Measurements from ENCODE around the gene SCP2.

Gene SCP2

DNA sequence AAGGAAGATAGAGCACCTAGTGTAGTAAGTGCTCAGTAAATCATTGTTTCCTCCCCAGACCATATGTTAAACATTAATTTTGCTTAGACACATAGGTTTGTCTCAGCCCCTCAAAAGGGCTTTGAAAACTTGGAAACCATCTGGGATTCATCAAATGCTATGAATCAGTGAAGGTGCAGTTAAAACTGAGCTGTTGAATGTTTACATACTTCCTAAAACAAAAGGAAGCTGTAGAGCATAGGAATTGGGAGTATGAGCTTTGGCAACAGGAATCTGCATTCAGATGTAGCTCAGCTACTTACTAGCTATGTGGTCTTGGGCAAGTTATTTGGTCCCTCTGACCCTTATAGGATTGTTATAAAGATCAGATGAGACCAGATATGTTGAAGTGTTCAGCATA is 116.2 kb downstream of the SCP2 start:
- no peak for DNase-seq (ENCODE audit: low read depth in 2 of 2)

GRCh38 chr1:53044926-53045325 is 117.8 kb downstream of the SCP2 start:
- DNase-seq (ENCODE audit: low read depth in 2 of 2), result no peak

DNA sequence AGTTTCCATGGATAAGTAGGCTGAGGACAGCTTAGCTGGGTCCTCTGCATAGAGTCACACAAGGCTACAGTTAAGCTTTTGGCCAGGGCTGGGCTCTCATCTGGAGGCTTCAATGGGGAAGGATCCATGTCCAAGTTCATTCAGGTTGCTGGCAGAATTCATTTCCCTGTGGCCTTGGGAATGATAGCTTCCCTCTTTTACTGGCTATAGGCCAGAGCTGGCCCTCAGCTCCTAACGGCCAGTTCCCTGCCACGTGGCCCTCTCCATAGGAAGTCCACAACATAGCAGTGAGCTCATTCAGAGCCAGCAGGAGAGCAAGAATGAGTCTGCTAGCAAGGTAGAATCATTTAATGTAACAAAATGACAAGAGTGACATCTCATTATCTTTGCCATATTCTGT is 119.9 kb downstream of the SCP2 start:
- DNase-seq (ENCODE audit: low read depth in 2 of 2), result no peak

- DNase-seq (ENCODE audit: low read depth in 2 of 2), result no peak
Measured at GRCh38 chr1:53047737-53048736, 121.0 kb downstream of the SCP2 start.

GRCh38 chr1:53048960-53049573 is 122.0 kb downstream of the SCP2 start:
- DNase-seq (ENCODE audit: low read depth in 2 of 2), result no peak

- DNase-seq (ENCODE audit: low read depth in 2 of 2), result no peak
Measured at GRCh38 chr1:53049574-53049967, 122.5 kb downstream of the SCP2 start.

DNA sequence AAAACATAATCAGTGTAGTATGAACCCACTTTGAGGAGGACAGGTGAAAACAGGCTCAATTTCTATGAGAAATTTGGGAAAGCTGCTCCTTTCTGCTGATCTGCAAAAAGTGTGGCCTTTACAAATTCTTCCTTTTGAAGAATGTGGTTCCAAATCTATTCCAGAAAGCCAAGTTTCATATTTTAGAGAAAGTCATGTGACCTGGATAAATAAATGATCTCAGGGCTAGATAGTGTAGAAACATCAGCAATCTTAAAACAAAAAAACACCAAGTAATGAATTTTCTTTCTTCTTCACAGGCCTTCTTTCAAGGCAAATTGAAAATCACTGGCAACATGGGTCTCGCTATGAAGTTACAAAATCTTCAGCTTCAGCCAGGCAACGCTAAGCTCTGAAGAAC is 123.2 kb downstream of the SCP2 start:
- no peak for DNase-seq (ENCODE audit: low read depth in 2 of 2)

GRCh38 chr1:53051676-53052075 is 124.6 kb downstream of the SCP2 start:
- DNase-seq (ENCODE audit: low read depth in 2 of 2), result no peak

DNA sequence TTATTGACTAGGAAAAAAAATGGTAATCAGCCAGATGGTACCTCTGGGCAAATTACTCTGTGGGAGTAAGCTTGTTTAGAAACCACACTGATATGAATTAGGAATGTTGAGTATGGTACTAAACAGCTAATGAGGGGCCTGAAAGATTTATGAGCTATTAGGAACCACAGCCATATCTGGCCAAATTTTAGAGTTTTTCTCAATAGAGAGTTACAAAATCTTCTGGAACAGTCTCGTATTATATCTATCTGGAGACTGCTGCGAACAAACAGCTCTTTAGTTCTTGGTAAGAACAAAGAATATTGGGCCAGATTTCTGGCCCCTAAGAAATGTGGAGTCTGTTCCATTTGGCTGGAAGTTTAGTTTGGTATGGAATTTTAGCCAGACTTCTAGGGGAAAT is 130.1 kb downstream of the SCP2 start:
- DNase-seq (ENCODE audit: low read depth in 2 of 2), result no peak

DNA sequence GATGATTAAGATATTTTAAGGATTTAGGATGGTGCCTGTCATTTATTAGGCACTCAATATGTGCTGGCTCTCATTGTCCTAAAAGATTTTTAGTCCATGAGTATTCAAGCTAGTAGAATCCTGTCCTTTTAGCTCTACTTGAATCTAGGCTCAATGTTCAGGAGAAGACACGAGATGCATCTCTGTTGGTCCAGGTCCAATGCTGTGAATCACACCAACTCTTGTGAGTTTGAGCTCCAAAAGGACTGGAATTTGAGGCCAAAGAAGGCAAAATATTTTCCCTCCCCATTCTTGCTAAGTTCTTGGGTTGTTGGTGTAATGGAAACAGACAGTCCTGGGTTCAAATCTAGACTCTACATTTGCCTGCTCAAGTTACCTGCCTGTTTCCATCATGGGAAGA is 133.5 kb downstream of the SCP2 start:
- no peak for DNase-seq (ENCODE audit: low read depth in 2 of 2)

DNA sequence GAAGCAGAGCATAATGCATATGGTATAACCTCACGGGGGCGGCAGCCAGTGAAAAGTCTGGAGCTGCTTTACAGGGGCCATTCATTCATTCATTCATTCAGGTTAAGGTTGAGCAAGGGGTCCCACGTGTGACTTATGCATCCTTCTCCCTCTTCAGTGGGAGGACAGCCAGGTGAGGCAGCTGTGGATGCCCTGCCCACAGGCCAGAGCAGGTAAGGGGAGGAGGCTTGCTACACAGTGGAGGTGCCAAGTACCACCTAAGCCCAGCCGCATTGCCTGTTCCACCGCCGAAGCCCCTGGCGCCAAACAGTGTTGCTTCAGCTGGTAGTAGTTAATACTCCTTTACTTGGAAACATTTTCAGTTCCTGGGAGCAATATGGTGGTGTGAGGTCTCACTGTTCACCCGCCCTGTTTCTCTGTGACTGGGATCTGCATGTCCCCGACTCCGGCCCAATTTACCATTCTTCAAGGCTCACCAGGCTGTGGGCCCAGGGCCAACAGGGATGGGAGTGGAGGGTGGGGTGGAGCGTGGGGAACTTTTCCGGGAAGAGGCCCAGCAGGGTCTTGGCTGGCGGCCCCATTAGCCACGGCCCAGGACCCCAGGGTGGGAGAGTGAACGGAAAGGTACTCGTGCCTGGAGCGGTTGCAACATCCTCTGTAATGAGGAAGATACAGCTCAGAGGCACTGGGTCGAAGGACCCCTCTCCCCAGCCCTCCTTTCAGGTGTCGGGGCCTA is 134.2 kb downstream of the SCP2 start:
- no peak for DNase-seq (ENCODE audit: low read depth in 2 of 2)

DNA sequence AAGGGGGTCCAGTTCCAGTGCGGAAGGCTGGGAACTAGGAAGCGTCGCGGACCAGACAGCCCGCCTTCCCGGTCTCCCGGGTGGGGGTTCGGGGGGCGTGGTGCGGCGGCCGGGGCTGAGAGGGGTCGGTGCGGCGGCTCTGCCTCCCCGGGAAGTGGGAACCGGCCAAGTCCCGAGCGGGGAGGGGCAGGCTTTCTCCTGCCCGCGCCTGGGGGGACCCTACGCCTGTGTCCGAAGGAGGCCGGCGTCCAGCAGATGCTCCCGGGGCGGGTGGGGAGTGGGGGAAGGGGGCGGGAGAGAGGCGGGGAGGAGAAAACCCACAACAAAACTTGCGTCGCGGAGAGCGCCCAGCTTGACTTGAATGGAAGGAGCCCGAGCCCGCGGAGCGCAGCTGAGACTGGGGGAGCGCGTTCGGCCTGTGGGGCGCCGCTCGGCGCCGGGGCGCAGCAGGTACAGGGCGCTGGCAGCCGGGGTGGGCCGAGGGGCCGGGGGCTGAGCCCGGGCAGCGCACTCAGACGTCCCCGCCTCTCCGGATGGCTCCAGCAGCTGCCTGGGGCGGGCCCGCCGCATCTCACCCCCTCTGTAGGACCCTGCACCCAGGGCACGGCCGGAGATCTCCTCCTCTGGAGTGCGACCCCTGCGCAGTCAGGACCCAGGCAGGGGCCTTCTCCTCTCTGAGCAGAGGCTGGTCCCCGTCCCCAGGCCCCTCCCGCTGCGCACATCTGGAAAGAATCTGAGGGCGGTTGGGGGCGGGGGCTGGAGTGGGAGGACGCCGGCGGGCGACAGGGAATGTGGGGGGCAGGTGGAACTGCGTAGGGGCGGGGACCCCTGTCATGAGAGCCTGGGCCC is 135.0 kb downstream of the SCP2 start, which contains the start of gene PODN:
PODN (plus strand) TSS at position 355 of the 849 bp plus-strand sequence. CDS start 7,643 bp downstream, outside the sequence.
- no peak for DNase-seq (ENCODE audit: low read depth in 2 of 2)

GRCh38 chr1:53062708-53063591 is 135.9 kb downstream of the SCP2 start:
- DNase-seq (ENCODE audit: low read depth in 2 of 2), result no peak

DNA sequence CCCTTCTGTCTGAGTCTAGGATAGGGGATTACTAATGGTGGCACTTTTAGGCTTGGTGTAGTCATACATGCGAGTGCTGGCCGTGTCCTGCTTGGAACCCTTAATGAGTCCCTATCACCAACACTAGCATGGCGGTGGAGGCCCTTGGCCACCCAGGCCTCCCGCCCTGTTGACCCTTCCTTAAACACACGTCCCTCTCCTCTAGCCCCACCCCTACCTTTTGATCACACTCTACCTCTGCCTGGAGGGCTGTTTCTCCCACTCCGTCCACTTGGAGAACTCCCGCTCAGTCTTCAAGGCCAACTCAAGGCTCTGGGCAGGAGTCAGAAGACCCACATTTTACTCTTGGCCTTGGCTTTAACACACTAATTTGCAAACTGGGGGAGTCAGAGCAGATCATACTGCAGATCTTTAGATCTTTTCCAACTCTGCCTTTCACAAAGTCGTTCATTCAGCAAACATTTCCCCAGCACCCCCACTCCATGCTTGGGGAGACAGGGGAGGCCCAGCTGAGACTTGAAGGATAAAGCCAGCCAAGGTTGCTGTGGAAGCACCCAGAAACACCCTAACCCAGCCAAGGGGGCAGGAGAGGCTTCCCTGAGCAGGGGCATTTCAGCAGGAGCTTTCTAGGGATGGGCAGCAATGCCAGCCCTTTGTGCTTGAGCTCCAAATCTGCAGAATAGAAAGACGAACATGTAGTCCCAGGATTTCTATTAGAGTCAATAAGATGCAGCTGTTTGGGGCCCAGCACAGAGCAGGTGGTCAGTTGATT is 136.9 kb downstream of the SCP2 start:
- DNase-seq (ENCODE audit: low read depth in 2 of 2), result no peak

- DNase-seq (ENCODE audit: low read depth in 2 of 2), result no peak
Measured at GRCh38 chr1:53065391-53065790, 138.3 kb downstream of the SCP2 start.

DNA sequence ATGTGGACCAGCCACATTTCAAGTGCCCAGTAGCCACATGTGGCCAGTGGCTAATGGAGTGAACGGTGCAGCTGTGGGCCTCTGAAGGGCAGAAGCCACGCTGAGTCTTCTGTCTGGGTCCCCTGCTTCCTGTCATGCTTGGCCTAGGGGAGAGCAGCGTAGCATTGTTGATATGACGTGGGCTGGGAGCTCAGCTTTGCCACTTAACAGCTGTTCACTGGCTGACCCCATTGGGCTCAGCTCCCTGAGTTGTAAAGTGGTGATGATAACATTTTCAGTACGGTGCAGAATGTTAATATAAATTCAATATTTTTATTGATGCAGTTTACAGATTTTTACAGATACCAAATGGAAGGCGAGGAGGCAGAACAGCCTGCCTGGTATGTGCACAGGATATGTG is 139.4 kb downstream of the SCP2 start:
- DNase-seq (ENCODE audit: low read depth in 2 of 2), result no peak

DNA sequence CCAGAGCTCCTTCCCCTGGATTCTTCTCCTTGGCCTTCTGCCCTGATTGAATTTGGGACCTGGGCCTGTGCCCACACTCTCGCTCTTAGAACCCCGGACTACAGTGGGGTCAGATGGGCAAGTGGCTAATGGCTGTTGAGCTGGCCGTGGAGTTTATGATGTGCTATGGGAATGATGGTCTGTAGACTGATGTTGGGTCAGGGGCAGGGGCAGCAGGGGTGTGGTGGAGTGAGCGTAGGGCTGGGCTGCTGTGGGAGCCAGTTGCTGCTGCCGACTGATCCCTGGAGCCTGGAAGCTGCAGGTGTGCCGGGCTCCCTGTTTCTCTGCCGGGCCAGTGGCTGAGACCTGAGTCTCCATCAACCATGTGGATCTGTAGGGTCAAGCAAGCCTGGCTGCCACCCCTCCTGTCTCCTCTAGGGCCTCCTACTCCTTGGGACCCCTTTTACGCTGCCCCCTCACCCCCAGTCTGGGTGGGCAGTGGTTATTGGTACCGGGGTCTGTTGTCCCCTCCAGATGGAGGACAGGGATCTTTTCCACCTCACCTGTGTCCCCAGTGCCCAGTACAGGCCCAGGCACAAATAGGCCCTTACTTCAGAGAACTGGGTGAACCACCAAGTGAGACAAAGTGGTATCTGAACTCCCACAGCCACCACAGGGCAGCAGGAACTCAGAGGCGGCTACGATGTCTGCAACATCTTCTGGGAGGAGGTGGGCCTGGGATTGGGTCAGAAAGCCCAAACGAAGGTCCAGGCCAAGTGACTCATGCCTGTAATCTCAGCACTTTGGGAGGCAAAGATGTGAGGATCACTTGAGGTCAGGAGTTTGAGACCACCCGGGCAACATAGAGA is 140.0 kb downstream of the SCP2 start:
- DNase-seq (ENCODE audit: low read depth in 2 of 2), result no peak

GRCh38 chr1:53067886-53068285 is 140.8 kb downstream of the SCP2 start:
- no peak for DNase-seq (ENCODE audit: low read depth in 2 of 2)
